DMS53 treated with DMSO at 0.1 percent for 48 hours (cell line): Measurements from ENCODE around the gene ATXN1.
"Not testable (repeated sequence)": the region's sequence is repeated elsewhere in the genome, so short reads cannot be mapped to it uniquely, and the experiment has no call there.

Source experiments
- DNase-seq: peaks from one replicate; lab custom pipeline; 2025; ENCODE audit not compliant: unreplicated experiment; lab: John Stamatoyannopoulos, UW

ATXN1 gene

DNA sequence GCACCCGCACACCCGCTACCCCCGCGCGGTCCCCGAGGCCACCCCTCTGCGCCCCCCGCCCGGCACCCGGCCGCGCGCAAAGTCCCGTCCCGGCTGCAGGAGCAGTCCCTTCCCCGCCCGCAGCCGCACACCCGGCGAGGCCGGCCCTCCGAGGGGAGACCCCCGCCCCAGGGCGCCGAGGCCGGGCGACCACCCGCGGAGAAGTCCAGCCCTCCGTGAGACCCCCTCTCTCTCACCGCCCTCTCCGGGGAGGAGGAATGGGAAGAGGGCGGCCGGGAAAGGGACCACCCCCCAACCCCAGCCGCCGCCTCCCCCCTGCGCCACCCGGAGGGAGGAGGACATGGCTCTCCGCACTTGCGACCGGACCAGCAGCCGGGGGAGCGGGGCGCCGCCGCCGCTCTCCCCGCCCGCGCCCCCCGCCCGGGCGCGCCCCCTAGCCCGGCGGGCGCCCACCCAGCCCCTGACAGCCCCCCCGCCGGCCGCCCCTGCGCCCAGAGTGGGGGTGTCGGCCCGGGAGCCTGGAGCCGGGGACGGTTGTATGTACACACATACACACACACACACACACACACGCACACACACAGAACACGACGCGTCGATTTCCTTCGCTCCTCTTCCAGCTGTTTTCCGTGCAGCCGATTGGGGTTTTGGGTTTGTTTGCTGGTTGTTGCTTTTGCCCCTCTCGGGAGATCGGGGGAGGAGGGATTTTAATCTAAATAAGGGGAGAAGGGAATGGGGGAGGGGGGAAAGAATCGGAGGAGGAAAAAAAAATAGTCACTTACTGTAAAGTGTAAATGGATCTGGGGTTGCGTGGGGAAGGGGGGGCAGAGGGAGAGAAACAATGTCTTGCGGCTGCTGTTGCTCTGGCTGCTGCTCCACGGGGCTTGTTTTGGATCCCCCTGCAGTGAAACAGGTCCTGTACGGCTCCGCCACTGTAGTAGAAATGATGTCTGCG lies at the start of gene ATXN1:
TSS of gene ATXN1 (minus strand) at position 945 of the 955 bp plus-strand sequence.
- DNase-seq, result peak; percentile 53

DNA sequence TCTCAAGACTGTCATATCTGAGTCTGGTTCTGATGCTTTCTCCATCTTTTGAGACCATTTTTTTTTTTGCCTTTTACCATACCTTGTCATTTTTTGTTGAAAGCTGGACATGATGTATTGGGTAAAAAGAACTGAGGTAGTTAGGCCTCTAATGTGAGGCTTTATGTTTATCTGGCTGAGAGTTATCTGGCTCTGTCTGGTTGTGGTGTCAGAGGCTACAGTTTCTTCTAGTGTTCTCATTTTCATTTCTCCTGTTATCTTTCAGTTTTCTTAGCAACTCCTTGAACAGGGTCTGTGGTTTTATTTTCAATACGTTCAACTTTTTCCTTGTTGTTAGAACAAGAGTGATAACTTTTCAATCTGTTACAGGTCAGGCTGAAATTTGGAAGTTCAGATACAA lies 49.2 kb upstream of the ATXN1 start:
- DNase-seq, result no peak

DNA sequence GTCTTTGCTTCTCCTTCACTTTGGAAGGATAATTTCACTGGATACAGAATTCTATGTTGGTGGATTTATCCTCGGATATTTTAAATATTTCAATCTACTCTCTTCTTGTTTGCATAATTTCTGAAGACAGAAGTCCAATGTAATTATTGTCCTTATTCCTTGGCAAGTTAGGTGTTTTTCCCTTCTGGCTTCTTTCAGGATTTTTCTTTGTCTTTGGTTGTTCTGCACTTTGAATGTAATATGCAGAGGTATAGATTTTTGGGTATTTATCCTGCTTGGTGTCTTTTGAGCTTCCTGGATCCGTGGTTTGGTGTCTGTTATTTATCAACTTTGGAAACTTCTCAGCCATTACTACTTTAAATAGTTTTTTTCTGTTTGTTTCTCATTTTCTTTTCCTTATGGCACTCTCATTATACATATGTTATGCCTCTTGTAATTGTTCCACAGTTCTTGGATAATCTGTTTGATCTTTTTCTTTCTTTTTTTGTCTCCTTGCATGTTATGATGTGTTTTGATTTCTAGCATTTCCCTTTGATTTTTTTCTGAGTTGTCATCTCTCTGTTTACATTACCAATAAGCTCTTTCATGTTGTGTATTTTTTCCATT lies 48.6 kb upstream of the ATXN1 start:
- DNase-seq, result no peak

DNA sequence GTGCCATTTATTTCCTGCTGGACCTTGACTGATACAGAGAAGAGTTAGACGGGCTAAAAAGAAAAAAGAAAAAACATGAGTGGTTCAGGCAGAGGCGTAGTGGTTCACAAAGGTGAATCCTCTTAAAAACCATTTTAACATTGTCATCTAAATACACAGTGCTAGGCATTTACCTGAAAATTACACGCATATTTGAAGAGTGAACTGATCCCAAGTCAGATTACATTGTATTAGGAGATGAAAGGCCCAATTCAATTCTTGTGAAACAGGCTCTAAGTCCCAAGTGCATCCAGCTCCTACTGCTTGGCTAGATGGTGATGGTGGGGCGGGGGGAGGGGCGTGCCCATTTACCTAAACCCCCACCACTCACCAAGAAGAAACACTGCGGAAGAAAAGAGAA lies 46.7 kb upstream of the ATXN1 start:
- no peak for DNase-seq

GRCh38 chr6:16806363-16806762 lies 45.1 kb upstream of the ATXN1 start:
- DNase-seq, result no peak

- DNase-seq, result no peak
Observed at GRCh38 chr6:16805243-16805950, 44.1 kb upstream of the ATXN1 start.

GRCh38 chr6:16804546-16805242 lies 43.4 kb upstream of the ATXN1 start:
- DNase-seq, result no peak

- DNase-seq, result no peak
Observed at GRCh38 chr6:16803294-16804200, 42.3 kb upstream of the ATXN1 start.

DNA sequence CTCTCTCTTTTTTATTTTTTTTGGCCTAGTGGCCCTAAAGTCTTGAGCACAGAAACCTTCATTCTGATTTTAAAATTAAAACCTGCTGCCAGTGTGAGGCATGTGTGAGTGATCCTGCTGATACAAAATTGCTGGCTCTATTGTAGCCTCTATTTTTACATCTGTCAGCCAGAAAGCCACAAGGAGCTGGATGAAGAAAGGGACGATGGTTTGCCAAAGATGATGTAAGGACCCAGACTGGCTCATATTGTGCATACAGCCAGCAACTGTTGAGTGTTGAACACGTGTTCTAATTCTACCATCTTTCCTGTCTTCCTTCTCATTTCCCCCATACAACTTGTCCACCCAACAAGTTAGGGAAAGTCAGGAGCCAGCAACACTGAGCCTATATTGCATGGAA lies 40.8 kb upstream of the ATXN1 start:
- no peak for DNase-seq

DNA sequence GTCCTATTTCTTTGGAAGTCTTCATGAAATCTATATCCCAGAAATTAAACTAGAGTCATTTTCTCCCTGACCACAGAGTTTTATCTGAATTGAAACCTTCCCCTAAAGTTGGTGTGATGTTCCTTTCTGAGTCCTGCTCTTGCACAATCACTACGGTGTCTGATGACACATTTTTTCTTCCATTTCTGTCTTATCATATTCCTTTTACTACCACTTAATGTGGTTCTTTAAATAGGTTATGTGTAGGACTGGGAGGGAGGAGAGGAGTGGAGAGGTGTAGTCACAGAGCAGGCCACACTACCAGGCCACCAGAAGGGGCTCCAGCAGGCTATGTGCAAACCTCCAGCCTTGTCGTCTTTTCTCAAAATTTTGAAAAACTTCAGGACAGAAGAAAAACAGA lies 39.7 kb upstream of the ATXN1 start:
- DNase-seq, result no peak

- DNase-seq, result no peak
Observed at GRCh38 chr6:16800341-16800740, 39.1 kb upstream of the ATXN1 start.

GRCh38 chr6:16799279-16800193 lies 38.3 kb upstream of the ATXN1 start:
- DNase-seq, result peak; percentile 91

GRCh38 chr6:16793828-16794412 lies 32.7 kb upstream of the ATXN1 start:
- DNase-seq, result no peak

DNA sequence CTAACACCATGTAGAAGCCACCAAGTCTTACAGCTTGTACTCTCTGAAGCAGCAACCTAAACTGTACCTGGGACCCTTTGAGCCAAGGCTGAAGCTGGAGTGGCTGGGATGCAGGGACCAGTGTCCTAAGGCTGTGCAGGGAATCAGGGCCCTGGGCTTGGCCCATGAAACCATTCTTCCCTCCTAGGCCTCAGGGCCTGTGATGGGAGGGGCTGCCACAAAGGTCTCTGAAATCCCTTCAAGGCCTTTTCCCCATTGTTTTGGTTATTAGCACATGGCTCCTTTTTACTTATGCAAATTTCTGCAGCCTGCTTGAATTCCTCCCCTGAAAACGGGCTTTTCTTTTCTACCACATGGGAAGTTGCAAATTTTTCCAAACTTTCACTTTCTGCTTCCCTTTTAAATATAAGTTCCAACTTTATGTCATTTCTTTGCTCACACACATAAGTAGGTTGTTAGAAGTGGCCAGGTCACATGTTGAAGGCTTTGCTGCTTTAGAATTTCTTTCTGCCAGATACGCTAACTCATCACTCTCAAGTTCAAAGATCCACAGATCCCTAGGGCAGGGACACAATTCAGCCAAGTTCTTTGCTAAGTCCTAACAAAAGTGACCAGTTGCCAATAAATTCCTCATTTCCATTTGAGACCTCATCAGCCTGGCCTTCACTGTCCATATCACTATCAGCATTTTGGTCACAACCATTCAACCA lies 28.2 kb upstream of the ATXN1 start:
- DNase-seq, result no peak

DNA sequence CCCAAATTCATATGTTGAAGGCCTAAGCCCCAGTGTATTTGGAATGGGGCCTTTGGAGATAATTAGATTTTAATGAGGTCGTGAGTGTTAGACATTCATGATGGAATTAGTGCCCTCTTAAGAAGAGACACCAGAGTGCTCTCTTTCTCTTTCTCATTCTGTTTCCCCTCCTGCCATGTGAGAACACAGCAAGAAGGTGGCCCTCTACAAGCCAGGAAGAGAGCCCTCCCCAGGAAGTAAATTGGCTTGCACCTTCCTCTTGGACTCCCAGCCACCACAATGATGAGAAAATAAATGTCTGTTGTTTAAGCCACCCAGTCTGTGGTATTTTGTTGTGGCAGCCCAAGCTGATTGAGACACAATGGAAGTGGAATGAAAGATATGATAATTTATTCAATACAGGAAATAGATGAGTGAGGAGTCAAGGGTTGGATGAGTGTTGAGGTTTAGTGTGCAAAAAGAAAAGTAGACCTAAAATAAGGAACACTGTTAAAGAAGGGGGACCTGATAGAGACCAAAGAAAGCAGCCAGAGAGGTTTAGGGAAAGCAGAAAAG lies 25.9 kb upstream of the ATXN1 start:
- DNase-seq, result no peak

DNA sequence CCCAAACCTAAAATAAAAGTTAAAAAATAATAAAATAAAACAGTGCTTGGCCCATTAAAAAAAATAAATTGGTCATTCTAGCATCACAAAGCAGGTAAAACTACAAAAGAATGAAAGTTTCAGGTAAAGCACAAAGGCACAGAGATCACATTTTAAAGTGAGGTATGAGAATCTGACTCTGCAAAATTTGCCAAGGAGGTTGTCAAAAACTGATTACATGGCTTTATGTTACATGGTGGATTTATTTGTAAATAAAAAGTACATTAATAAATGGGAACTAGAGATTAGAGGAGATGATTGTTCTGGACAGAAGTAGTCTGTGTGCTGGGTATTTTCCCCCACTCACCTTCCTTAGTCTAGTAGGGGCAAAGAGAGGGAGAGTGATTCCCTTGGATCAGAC lies 24.2 kb upstream of the ATXN1 start:
- DNase-seq, result no peak

GRCh38 chr6:16784957-16785356 lies 23.7 kb upstream of the ATXN1 start:
- DNase-seq, result not testable (repeated sequence)
